ENCODE results near the gene CAMTA1. TPM values are rescaled to one million over a fixed set of nuclear protein-coding genes. Genes with fewer than 3 reads are reported as not detected.

The CAMTA1 gene
- total RNA-seq, 1 donor from 2014 or later: 81.6 TPM

GRCh38 chr1:7568901-7569524 lies 783.8 kb downstream of the CAMTA1 start:
- no peak overlapping the region for H3K4me3 Mint-ChIP-seq (ENCODE audit: unreplicated experiment)
- TF ChIP-seq, protein P1, sequence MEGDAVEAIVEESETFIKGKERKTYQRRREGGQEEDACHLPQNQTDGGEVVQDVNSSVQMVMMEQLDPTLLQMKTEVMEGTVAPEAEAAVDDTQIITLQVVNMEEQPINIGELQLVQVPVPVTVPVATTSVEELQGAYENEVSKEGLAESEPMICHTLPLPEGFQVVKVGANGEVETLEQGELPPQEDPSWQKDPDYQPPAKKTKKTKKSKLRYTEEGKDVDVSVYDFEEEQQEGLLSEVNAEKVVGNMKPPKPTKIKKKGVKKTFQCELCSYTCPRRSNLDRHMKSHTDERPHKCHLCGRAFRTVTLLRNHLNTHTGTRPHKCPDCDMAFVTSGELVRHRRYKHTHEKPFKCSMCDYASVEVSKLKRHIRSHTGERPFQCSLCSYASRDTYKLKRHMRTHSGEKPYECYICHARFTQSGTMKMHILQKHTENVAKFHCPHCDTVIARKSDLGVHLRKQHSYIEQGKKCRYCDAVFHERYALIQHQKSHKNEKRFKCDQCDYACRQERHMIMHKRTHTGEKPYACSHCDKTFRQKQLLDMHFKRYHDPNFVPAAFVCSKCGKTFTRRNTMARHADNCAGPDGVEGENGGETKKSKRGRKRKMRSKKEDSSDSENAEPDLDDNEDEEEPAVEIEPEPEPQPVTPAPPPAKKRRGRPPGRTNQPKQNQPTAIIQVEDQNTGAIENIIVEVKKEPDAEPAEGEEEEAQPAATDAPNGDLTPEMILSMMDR (IDR thresholded peaks at IDR 0.05): no peak
- DNase-seq (ENCODE audit: extremely low spot score, unreplicated experiment): no peak
- no peaks in the 10 kb centered on the region for H3K36me3 Mint-ChIP-seq (ENCODE audit: unreplicated experiment)
- no peaks in the 10 kb centered on the region for H3K4me1 Mint-ChIP-seq (ENCODE audit: unreplicated experiment)
- no peak overlapping the region for H3K27ac Mint-ChIP-seq (ENCODE audit: unreplicated experiment)
- no peaks in the 10 kb centered on the region for H3K9me3 Mint-ChIP-seq (ENCODE audit: unreplicated experiment)
- no peaks in the 10 kb centered on the region for H3K27me3 Mint-ChIP-seq (ENCODE audit: unreplicated experiment)

- Mint-ChIP-seq H3K4me1 (ENCODE audit: unreplicated experiment) (no peaks in the 10 kb centered on the region), H3K4me3 (ENCODE audit: unreplicated experiment) (no peak overlapping the region), H3K36me3 (ENCODE audit: unreplicated experiment) (no peaks in the 10 kb centered on the region), H3K27me3 (ENCODE audit: unreplicated experiment) (no peaks in the 10 kb centered on the region), H3K27ac (ENCODE audit: unreplicated experiment) (no peak overlapping the region), H3K9me3 (ENCODE audit: unreplicated experiment) (no peaks in the 10 kb centered on the region)
- DNase-seq (ENCODE audit: extremely low spot score, unreplicated experiment): no peak
- TF ChIP-seq, protein P1 (IDR thresholded peaks at IDR 0.05): no peak
These were observed 785.1 kb downstream of the CAMTA1 start for GRCh38 chr1:7570311-7570710.

- no peak for DNase-seq (ENCODE audit: extremely low spot score, unreplicated experiment)
- H3K27ac Mint-ChIP-seq (ENCODE audit: unreplicated experiment): no peak overlapping the region
- no peaks in the 10 kb centered on the region for H3K36me3 Mint-ChIP-seq (ENCODE audit: unreplicated experiment)
- no peak overlapping the region for H3K4me3 Mint-ChIP-seq (ENCODE audit: unreplicated experiment)
- TF ChIP-seq, protein P1 (IDR thresholded peaks at IDR 0.05): no peak
- H3K9me3 Mint-ChIP-seq (ENCODE audit: unreplicated experiment): no peaks in the 10 kb centered on the region
- H3K4me1 Mint-ChIP-seq (ENCODE audit: unreplicated experiment): no peaks in the 10 kb centered on the region
- no peaks in the 10 kb centered on the region for H3K27me3 Mint-ChIP-seq (ENCODE audit: unreplicated experiment)
These were observed 787.4 kb downstream of the CAMTA1 start for GRCh38 chr1:7572654-7573152.

DNA sequence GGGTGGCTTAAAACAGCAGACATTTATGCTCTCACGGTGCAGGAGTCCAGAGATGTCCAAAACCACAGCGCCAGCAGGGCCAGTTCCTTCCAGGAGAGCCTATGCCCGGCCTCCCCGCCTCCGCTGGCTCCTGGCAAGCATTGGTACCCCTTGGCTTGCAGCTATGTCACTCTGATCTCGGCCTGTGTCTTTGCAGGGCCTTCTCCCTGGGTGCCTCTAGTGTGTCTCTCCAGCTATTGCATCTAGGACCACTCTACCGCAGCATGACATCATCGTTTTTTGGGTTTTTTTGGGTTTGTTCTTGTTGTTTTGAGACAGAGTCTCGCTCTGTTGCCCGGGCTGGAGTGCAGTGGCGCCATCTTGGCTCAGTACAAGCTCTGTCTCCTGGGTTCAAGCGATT lies 788.2 kb downstream of the CAMTA1 start:
- no peak for DNase-seq (ENCODE audit: extremely low spot score, unreplicated experiment)
- Mint-ChIP-seq H3K9me3 (ENCODE audit: unreplicated experiment) (no peaks in the 10 kb centered on the region), H3K27ac (ENCODE audit: unreplicated experiment) (no peak overlapping the region), H3K4me3 (ENCODE audit: unreplicated experiment) (no peak overlapping the region), H3K4me1 (ENCODE audit: unreplicated experiment) (no peaks in the 10 kb centered on the region), H3K36me3 (ENCODE audit: unreplicated experiment) (no peaks in the 10 kb centered on the region), H3K27me3 (ENCODE audit: unreplicated experiment) (no peaks in the 10 kb centered on the region)
- TF ChIP-seq, protein P1 (IDR thresholded peaks at IDR 0.05): no peak

- Mint-ChIP-seq H3K36me3 (ENCODE audit: unreplicated experiment) (no peaks in the 10 kb centered on the region), H3K4me3 (ENCODE audit: unreplicated experiment) (no peak overlapping the region), H3K9me3 (ENCODE audit: unreplicated experiment) (no peaks in the 10 kb centered on the region), H3K27ac (ENCODE audit: unreplicated experiment) (no peak overlapping the region), H3K27me3 (ENCODE audit: unreplicated experiment) (no peaks in the 10 kb centered on the region), H3K4me1 (ENCODE audit: unreplicated experiment) (no peaks in the 10 kb centered on the region)
- TF ChIP-seq, protein P1 (IDR thresholded peaks at IDR 0.05): no peak
- DNase-seq (ENCODE audit: extremely low spot score, unreplicated experiment): no peak
These were observed 789.1 kb downstream of the CAMTA1 start for GRCh38 chr1:7574121-7575040.
